GM21619 (cell line): ENCODE data around the gene LDLRAD3.

Source experiments
- ATAC-seq: cut with Tn5 transposase; IDR thresholded peaks from one replicate; pipeline ENCODE4 v1.9.1; 2021; ENCODE audit not compliant: unreplicated experiment

Gene LDLRAD3

GRCh38 chr11:36094164-36094563 lies 150.3 kb downstream of the LDLRAD3 start:
- no peak for ATAC-seq

- ATAC-seq: no peak
These were observed 151.9 kb downstream of the LDLRAD3 start for GRCh38 chr11:36095716-36096115.

- no peak for ATAC-seq
These were observed 153.4 kb downstream of the LDLRAD3 start for GRCh38 chr11:36097219-36097650.

GRCh38 chr11:36098087-36098486 lies 154.2 kb downstream of the LDLRAD3 start:
- ATAC-seq: no peak

GRCh38 chr11:36098853-36099375 lies 155.1 kb downstream of the LDLRAD3 start:
- ATAC-seq: no peak

GRCh38 chr11:36101466-36101865 lies 157.6 kb downstream of the LDLRAD3 start:
- ATAC-seq: no peak

GRCh38 chr11:36102868-36103267 lies 159.0 kb downstream of the LDLRAD3 start:
- no peak for ATAC-seq

- no peak for ATAC-seq
These were observed 160.2 kb downstream of the LDLRAD3 start for GRCh38 chr11:36103933-36104530.

GRCh38 chr11:36104660-36104992 lies 160.8 kb downstream of the LDLRAD3 start:
- no peak for ATAC-seq

- no peak for ATAC-seq
These were observed 162.1 kb downstream of the LDLRAD3 start for GRCh38 chr11:36105743-36106581.

GRCh38 chr11:36107547-36107946 lies 163.7 kb downstream of the LDLRAD3 start:
- ATAC-seq: no peak

- ATAC-seq: no peak
These were observed 165.2 kb downstream of the LDLRAD3 start for GRCh38 chr11:36108881-36109589.

GRCh38 chr11:36109590-36109849 lies 165.7 kb downstream of the LDLRAD3 start:
- no peak for ATAC-seq

GRCh38 chr11:36109850-36110606 lies 166.2 kb downstream of the LDLRAD3 start:
- no peak for ATAC-seq

- ATAC-seq: no peak
These were observed 167.0 kb downstream of the LDLRAD3 start for GRCh38 chr11:36110668-36111410.

- ATAC-seq: no peak
These were observed 170.2 kb downstream of the LDLRAD3 start for GRCh38 chr11:36114095-36114494.

GRCh38 chr11:36115378-36115801 lies 171.5 kb downstream of the LDLRAD3 start:
- ATAC-seq: no peak

- no peak for ATAC-seq
These were observed 172.3 kb downstream of the LDLRAD3 start for GRCh38 chr11:36116161-36116560.

- no peak for ATAC-seq
These were observed 174.2 kb downstream of the LDLRAD3 start for GRCh38 chr11:36118084-36118483.

- ATAC-seq: no peak
These were observed 175.4 kb downstream of the LDLRAD3 start for GRCh38 chr11:36119300-36119699.

- no peak for ATAC-seq
These were observed 177.2 kb downstream of the LDLRAD3 start for GRCh38 chr11:36121054-36121453.
